Glutamatergic neuron (in vitro differentiated cells): ENCODE data around the gene AGAP1. TPM values are rescaled to one million over a fixed set of nuclear protein-coding genes. Genes with fewer than 3 reads are reported as not detected.

Source experiments
- DNase-seq: peaks from one replicate; pipeline ENCODE4 v3.0.0; 2022
- H3K27ac Mint-ChIP-seq: one replicate; pipeline ENCODE4 v1.8.0; 2020; ENCODE audit warnings: mild to moderate bottlenecking, mixed read lengths, inconsistent platforms; ENCODE audit not compliant: unreplicated experiment
- H3K27me3 Mint-ChIP-seq: one replicate; pipeline ENCODE4 v1.8.0; 2020; ENCODE audit warnings: mild to moderate bottlenecking, moderate library complexity, mixed read lengths, inconsistent platforms; ENCODE audit not compliant: unreplicated experiment
- H3K36me3 Mint-ChIP-seq: one replicate; pipeline ENCODE4 v1.8.0; 2020; ENCODE audit warnings: mild to moderate bottlenecking, mixed read lengths, inconsistent platforms; ENCODE audit not compliant: unreplicated experiment
- H3K4me1 Mint-ChIP-seq: one replicate; pipeline ENCODE4 v1.8.0; 2020; ENCODE audit warnings: mild to moderate bottlenecking, low read depth, mixed read lengths, inconsistent platforms; ENCODE audit not compliant: unreplicated experiment
- H3K4me3 Mint-ChIP-seq: one replicate; pipeline ENCODE4 v1.8.0; 2020; ENCODE audit warnings: mild to moderate bottlenecking, mixed read lengths, inconsistent platforms; ENCODE audit not compliant: unreplicated experiment
- H3K9me3 Mint-ChIP-seq: one replicate; pipeline ENCODE4 v1.8.0; 2020; ENCODE audit warnings: mild to moderate bottlenecking, moderate library complexity, mixed read lengths, inconsistent platforms; ENCODE audit not compliant: unreplicated experiment
- CTCF ChIP-seq: fragments of 200-600 bp; sonication (generic); IDR thresholded peaks from one replicate; pipeline ENCODE4 v1.5.0; 2021; ENCODE audit not compliant: partially characterized antibody, unreplicated experiment
- total RNA-seq: library from RNA; stranded (reverse); fragmentation: NEBNext Ultra II Directional; extraction: Animal tissue kit (Norgen Biotek cat#: 25700); gene quantifications from one replicate; pipeline ENCODE4 v1.2.1, GENCODE V29; 2021; ENCODE audit not compliant: unreplicated experiment

Gene AGAP1
- total RNA-seq, 1 donor from 2014 or later: 153 TPM

- Mint-ChIP-seq H3K4me3 (no peak overlapping the region), H3K9me3 (peaks cover 16% of the 10 kb centered on the region), H3K4me1 (peaks cover 61% of the 10 kb centered on the region), H3K36me3 (no peaks in the 10 kb centered on the region), H3K27me3 (peaks cover 12% of the 10 kb centered on the region), H3K27ac (peak overlapping the region; percentile 70)
- DNase-seq: peak; percentile 10
- TF ChIP-seq CTCF: no peak
These were observed 194.9 kb downstream of the AGAP1 start for GRCh38 chr2:235688511-235689426.

GRCh38 chr2:235689427-235689853 is 195.6 kb downstream of the AGAP1 start:
- Mint-ChIP-seq H3K36me3 (no peaks in the 10 kb centered on the region), H3K27ac (peak overlapping the region; percentile 70), H3K4me3 (no peak overlapping the region), H3K9me3 (peaks cover 15% of the 10 kb centered on the region), H3K27me3 (peaks cover 12% of the 10 kb centered on the region), H3K4me1 (peaks cover 62% of the 10 kb centered on the region)
- peak; percentile 10 for DNase-seq
- no peak for TF ChIP-seq CTCF

- DNase-seq: peak; percentile 11
- peaks cover 62% of the 10 kb centered on the region for H3K4me1 Mint-ChIP-seq
- no peak overlapping the region for H3K27ac Mint-ChIP-seq
- H3K9me3 Mint-ChIP-seq: peaks cover 15% of the 10 kb centered on the region
- TF ChIP-seq CTCF: no peak
- no peak overlapping the region for H3K4me3 Mint-ChIP-seq
- no peaks in the 10 kb centered on the region for H3K36me3 Mint-ChIP-seq
- H3K27me3 Mint-ChIP-seq: peaks cover 12% of the 10 kb centered on the region
These were observed 196.4 kb downstream of the AGAP1 start for GRCh38 chr2:235690082-235690808.

GRCh38 chr2:235690809-235691450 is 197.1 kb downstream of the AGAP1 start:
- Mint-ChIP-seq H3K27ac (no peak overlapping the region), H3K36me3 (no peaks in the 10 kb centered on the region), H3K4me3 (no peak overlapping the region), H3K27me3 (peaks cover 11% of the 10 kb centered on the region), H3K4me1 (peaks cover 61% of the 10 kb centered on the region), H3K9me3 (peaks cover 9% of the 10 kb centered on the region)
- TF ChIP-seq CTCF: no peak
- peak; percentile 14 for DNase-seq
